ENCODE measurements around the gene RUNX3. TPM values are rescaled to one million over a fixed set of nuclear protein-coding genes. Genes with fewer than 3 reads are reported as not detected.

RUNX3 gene
- total and polyA plus RNA-seq, 2 donors (not counting 3 experiments of a cell fraction or from before 2014, with no cell fraction given): not detected

- no peaks in the 10 kb centered on the region for H3K36me3 ChIP-seq (ENCODE audit: control insufficient read depth in 2 of 2, extremely low read depth in 1 of 2, insufficient read depth in 2 of 2, low read length in 2 of 2)
- H3K4me3 ChIP-seq (replicated peaks in 1 of 3; ENCODE audit: insufficient read depth in 1 of 3, low read depth in 1 of 3, low read length in 3 of 3): no peak overlapping the region
- intact Hi-C loops (cut with micrococcal nuclease): no loop called here
- ChIA-PET CTCF (interaction anchor here (1.8 to 3.6 kb wide), 2 partner anchors 10 to 13 kb away, joined by 6 to 24 read pairs; no protein-coding TSS in a partner anchor), POLR2A (no interaction called here)
- no peak overlapping the region for H3K9ac ChIP-seq (replicated peaks; ENCODE audit: extremely low read depth, insufficient read depth, low read length)
- no peaks in the 10 kb centered on the region for H4K20me1 ChIP-seq (replicated peaks; ENCODE audit: control insufficient read depth, extremely low read depth, insufficient read depth, low read length)
- dilution Hi-C loops (cut with MboI; ENCODE audit: extremely low pct_ligation_motif_present, low sequenced_read_pairs): no loop called here
- H3K27ac ChIP-seq (ENCODE audit: insufficient read depth, low read depth, low read length): no peak overlapping the region
- H3K27me3 ChIP-seq (ENCODE audit: control insufficient read depth in 2 of 2, insufficient read depth in 2 of 2, low read length in 2 of 2): no peaks in the 10 kb centered on the region
- TF ChIP-seq POLR2AphosphoS5 (IDR thresholded peaks at IDR 0.05; ENCODE audit: insufficient read depth, low read depth, low read length) (no peak), CTCF (IDR thresholded peaks at IDR 0.05; ENCODE audit: extremely low read depth in 1 of 2, insufficient read depth in 1 of 2, low read depth in 1 of 2, low read length in 2 of 2) (no peak), MAX (IDR thresholded peaks at IDR 0.05; ENCODE audit: insufficient read depth, insufficient read length) (no peak), MYC (IDR thresholded peaks at IDR 0.05; ENCODE audit: low read depth, low read length) (no peak), FOS (IDR thresholded peaks at IDR 0.05; ENCODE audit: borderline replicate concordance, insufficient read depth, low read length) (no peak), EZH2 (IDR thresholded peaks at IDR 0.05; ENCODE audit: borderline replicate concordance, low read depth, low read length, severe bottlenecking) (no peak), GATA2 (IDR thresholded peaks at IDR 0.05; ENCODE audit: insufficient read depth, insufficient read length, low read depth, low read length) (no peak)
- H3K4me2 ChIP-seq (ENCODE audit: insufficient read depth, low read length): no peak overlapping the region
- H3K9me3 ChIP-seq (replicated peaks; ENCODE audit: control insufficient read depth, insufficient read depth, low read length): no peaks in the 10 kb centered on the region
- H3K4me1 ChIP-seq (ENCODE audit: control insufficient read depth, extremely low read depth, insufficient read depth, low read length): no peaks in the 10 kb centered on the region
- BruUV-seq (replicated peaks): no TSS peak
- no peaks in the 10 kb centered on the region for H3K9me1 ChIP-seq (replicated peaks; ENCODE audit: control insufficient read depth, extremely low read depth, insufficient read depth, low read length)
- FAIRE-seq (no peak), DNase-seq (ENCODE audit: low read depth, low spot score) (no peak)
- H2AFZ ChIP-seq (ENCODE audit: low read depth, low read length): no peak overlapping the region
- no peaks in the 10 kb centered on the region for H3K79me2 ChIP-seq (ENCODE audit: control insufficient read depth, insufficient read depth, low read length)
Observed at GRCh38 chr1:24910751-24911650, 19.1 kb downstream of the RUNX3 start.
